Measurements from ENCODE around the gene ZNF135.

DNA sequence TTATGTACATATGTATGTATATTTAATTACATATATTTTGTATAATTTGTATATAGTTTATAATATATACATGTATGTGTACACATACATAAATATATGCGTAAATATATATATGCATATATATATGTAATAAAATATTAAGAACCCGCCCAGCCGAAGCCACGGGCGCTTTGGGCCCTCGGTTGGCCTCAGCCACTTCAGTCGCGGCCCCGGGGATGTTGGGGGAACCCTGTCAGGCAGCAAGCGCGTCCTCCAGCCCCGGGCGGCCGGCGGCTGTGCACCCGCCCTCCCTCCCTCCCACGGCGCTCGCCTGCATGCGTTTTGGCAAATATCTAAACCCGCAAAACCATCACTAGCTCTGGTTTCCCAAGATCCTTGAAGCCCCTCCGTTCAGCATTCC is 48.6 kb upstream of the ZNF135 start:
- no peak for TF ChIP-seq POLR2A (IDR thresholded peaks at IDR 0.05)
- TF ChIP-seq, protein P1, sequence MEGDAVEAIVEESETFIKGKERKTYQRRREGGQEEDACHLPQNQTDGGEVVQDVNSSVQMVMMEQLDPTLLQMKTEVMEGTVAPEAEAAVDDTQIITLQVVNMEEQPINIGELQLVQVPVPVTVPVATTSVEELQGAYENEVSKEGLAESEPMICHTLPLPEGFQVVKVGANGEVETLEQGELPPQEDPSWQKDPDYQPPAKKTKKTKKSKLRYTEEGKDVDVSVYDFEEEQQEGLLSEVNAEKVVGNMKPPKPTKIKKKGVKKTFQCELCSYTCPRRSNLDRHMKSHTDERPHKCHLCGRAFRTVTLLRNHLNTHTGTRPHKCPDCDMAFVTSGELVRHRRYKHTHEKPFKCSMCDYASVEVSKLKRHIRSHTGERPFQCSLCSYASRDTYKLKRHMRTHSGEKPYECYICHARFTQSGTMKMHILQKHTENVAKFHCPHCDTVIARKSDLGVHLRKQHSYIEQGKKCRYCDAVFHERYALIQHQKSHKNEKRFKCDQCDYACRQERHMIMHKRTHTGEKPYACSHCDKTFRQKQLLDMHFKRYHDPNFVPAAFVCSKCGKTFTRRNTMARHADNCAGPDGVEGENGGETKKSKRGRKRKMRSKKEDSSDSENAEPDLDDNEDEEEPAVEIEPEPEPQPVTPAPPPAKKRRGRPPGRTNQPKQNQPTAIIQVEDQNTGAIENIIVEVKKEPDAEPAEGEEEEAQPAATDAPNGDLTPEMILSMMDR (IDR thresholded peaks at IDR 0.05) = no peak
- no peak for TF ChIP-seq POLR2AphosphoS5 (IDR thresholded peaks at IDR 0.05)
- no peak for TF ChIP-seq EP300 (IDR thresholded peaks at IDR 0.05)
